Renal pelvis (tissue), 4 donors: ENCODE data around the gene PITPNM3. TPM values are rescaled to one million over a fixed set of nuclear protein-coding genes. Genes with fewer than 3 reads are reported as not detected.

Experiments
- DNase-seq: peaks from one replicate; pipeline ENCODE4 v3.0.0-alpha.2; 2013
- polyA plus RNA-seq, 3 donors: library from polyadenylated mRNA; unstranded; fragments of 120-200 nt; gene quantifications; one replicate each; pipeline ENCODE4 v1.2.1, GENCODE V29; 2013; ENCODE audit not compliant: insufficient read length in 3 of 3

Gene PITPNM3
- polyA plus RNA-seq, 3 donors: 8.2 to 10.0 (median 9.8) TPM

DNA sequence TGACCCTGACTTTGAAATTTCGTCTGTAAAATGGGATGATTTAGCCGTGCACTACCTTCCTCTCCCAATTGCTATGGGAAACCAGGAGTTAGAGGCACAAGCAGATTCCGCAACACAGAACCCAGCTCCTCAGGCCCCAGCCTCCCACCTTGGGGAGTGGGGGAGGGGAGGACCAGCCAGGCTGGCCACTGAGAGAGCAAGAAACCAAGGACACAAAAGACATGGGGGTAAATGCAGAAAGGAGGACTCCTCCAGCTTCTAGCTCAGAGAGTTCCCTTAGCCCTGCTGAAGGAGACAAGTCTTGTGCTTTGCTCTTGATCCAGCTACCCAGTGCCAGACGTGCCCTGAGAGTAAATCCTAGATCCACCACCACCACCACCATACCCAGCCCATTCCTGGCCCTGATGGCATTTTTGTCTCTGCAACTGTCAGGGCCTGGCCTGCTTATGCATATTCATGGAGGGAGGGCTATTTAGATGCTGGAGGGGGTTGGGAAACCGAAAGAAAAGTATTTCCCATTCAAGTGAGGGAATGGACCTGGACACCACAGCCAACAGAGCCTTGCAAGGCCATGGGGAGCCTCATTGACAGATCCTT lies 25.9 kb downstream of the PITPNM3 start:
- no peak for DNase-seq

DNA sequence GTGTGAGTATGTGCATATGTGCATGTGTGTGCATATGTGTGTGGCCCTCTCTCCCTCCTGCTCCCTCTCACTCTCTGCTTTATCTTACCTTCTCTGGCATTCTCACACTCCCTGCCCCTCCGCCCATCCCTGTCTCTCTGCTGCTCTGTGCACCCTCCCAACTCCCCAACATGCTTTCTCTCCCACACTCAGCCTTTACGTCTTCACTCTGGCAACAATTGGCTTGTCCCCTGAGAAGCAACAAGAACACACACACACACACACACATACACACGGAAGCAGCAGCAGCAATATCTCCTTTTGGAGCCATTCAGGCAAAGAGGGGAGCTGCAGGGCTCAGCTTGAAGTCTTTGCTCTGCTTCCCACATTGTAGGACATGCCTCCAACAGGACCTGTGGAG lies 27.8 kb downstream of the PITPNM3 start:
- no peak for DNase-seq

DNA sequence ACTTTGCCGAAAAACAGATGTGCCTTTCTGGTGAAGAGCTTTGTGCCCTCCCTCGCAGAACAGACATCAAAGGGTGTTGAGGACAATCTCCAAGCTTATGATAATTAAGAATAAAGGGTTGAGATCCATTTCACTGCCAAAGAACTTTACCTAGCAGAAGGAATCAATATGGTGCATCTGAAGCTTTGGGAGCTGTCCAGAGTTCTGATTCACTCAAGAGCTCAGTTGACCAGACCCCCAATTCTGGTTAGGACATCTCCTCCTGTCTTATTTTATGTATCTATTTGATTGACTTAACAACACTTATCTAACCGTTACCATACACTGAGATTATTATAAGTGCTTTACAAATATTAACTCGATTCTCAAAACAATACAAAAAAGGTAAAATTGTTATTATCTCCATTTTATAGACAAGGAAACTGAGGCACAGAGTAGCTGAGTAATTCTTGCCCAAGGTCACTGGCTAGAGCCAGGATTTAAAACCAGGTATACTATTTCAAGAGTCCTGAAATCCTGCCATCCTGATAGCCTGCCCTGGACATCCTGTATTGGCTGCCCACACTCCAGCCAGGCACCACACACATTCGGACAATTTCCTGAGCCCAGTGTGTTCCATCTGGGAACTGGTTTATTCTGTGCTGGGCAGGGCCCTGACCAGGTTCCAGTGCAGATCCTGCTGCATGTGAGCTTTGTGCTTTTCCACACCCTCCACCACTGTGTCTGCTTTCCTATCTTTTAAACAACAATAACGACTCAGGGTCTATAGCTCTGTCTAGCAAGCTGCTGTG lies 29.8 kb downstream of the PITPNM3 start:
- peak; percentile 9 for DNase-seq

DNA sequence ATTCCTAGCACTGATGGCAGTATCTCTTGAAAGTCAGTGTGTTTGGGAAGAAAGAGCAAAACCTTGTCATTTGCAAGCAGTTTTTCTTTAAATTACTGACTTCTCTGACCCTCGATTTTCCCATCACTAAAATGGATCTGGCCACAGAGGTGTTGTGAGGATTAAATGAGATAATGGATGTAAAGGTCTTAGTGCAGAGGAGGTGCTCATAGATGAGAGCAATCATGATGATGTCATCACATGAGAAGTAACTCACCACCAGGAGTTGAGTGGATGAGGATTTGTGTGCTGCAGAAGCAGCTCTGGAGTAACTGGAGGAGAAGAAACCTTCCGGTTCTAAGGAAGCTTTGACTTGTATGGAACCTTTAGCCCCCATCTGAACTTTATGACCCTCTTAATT lies 30.6 kb downstream of the PITPNM3 start:
- no peak for DNase-seq

DNA sequence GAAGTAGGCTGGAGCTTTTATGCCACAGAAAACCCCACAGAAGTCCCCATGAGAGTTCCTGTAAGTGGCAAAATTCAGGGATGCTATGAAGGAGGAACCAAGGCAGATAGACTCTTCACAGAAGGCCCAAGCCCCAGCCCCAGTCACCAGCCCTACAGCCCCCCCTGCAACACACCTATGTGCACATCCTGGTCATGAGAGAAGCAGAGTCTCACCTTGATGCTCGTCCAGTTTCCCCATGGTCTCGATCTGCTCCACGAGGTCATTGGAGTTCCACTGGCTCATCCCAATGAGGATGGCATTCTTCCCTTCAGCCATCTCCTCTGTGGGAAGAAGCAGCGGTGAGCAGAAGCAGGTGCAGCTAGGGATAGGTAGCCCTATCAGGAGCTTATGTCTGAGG lies 31.2 kb downstream of the PITPNM3 start:
- no peak for DNase-seq

DNA sequence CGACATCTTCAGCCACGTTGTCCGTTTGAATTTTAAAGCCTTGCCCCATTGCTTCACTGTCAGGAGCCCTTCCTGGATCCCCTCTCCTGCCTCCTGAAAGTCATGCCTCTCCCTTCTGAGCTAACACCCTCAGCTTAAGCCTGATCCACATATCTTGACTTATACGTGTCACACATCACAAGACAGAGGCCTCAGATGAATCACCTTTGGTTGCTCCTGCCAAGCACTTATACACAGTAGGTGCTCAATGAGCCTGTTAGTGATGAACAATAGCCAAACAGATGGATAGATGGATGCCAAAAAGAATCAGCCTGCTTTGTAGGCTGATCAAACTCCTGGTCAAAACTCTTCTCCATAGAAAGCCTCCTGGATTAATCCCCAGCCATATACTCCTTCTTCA lies 31.8 kb downstream of the PITPNM3 start:
- no peak for DNase-seq

DNA sequence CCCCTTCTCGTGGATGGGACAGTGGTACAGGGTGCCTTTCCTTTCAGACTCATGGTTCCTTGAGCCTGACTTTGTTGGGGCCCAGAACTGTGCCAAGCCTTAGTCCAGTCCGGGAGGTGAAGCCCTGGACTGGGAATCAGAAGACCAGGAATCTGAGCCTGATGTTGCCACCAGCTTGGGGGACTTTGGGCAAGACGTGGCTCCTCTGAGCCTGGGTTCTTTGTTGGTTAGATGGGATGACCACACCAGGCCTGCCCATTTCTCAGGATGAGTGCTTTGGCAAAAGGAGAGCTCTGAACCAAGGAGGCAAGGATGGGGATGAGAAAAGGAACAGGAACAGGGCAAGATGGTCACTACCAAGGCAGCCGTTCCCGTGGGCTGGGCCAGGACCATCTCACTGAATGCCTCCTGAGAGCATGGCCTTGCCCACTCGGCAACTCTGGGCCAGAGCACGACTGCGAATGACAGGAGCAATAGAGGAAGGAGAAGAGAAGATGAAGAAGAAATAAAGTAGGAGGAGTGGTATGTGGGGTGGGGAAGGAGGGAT lies 32.5 kb downstream of the PITPNM3 start:
- no peak for DNase-seq

DNA sequence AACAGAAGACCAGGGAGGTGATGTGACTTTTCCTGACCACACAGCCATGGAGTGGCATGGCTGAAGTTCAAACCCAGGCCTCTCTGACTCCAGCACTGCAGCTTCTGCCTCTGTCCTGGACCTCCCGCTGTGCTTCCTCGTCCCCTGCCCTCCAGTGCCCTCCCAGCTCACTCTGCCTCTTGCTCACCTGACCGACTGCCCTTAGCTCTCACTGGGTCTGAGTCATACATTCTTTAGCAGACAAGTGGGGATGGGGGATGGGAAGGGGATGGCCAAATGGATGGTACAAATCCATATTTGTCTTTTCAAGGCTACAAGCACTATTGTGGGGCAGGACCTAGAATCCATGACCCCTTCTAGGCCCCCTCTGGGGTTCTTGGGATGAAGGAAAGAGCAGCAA lies 33.0 kb downstream of the PITPNM3 start:
- no peak for DNase-seq

DNA sequence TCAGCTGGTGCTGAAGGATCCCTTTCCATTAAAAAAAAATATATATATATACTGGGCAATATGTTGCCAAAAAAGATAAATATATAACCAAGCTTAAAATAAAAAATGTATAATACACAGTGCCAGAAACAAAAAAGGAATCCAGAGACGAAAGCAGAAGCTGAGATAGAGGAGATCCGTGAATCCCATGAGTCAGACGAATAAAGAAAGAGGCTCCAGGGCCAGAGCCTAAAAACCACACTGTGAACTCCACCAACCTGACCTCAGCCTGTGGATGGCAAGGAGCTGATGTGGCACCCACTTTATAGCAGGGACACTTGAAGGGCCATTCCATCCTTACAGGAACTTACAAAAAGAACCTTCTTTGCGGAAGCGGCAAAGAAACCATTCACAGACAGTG lies 34.8 kb downstream of the PITPNM3 start:
- no peak for DNase-seq

DNA sequence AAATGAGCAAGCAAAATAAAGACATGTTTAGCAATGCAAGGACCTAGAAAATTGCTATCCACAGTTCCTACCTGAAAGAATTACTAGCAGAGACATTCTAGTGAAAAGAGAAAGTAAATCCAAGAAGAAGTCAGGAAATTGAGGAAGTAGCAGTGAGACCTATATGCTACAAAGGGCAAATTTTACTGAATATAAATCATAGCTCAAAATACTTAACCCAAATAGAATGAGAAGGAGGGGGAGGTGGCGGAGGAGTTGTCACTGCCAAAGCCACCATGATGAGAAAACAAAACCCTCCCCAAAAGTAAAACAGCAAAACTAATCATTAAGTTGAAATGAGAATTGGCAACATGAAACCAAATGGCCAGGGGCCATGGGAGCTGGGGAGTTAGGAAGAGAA lies 39.3 kb downstream of the PITPNM3 start:
- no peak for DNase-seq

DNA sequence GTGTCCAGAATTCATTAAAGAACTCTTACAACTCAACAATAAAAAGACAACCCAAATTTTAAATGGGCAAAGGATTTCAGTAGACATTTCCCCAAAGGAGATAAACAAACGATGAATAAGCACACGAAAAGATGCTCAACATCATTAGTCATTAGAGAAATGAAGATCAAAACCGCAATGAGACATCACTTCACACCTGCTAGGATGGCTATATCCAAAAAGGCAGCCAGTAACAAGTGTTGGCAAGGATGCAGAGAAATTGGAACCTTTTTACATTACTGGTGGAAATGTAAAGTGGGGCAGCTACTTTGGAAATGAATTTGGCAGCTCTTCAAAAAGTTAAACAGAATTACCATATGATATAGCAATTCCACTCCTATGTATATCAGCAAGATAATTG lies 42.0 kb downstream of the PITPNM3 start:
- no peak for DNase-seq

DNA sequence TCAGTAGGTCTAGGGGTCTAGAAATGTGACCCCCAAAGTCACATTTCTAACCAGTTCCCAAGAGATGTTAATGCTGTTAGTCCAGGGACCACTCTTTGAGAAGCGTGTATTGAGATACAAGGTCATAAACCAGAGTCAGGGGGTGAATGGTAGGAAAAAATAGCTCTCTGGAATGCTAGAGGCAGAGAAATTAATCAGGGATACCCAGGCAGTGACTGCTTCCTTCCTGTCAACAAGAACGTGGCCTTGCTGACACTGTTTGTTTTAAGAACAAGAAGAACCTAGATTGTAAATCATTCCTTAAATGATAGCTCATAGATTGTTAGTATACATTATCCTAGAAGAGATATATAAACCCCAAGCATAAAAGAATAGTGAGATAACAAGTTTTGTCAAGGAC lies 43.8 kb downstream of the PITPNM3 start:
- DNase-seq: no peak

DNA sequence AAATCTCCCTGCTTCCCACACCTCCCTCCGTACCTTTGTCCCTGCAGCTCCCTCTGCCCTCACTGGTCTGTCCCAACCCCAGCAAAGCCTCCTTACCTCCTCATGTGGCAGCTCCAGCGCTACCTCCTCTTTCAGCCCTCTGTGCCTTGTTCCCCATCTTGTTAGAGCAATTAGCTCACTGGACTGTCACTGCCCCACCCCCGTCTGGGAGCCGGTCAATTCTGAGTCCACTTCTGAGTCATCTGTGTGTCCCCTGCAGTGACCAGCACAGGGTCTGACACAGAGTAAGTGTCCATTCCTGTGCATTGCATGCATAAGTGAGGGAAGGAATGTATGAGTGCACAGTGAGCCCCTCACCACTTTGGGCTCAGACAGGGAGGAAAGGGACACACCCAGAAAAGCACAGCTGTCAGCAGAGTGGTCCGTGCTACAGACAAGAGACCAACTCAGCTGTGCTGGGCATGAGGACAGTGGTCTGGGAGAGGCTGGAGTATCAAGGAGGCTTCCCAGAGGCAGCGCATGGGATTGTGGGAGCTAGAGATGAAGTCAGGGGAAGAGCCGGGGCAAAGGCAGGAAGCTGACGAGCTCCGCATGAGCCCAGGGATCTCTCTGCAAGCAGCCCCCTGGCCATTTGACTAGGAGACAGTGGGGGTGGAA lies 45.9 kb downstream of the PITPNM3 start:
- DNase-seq: no peak

DNA sequence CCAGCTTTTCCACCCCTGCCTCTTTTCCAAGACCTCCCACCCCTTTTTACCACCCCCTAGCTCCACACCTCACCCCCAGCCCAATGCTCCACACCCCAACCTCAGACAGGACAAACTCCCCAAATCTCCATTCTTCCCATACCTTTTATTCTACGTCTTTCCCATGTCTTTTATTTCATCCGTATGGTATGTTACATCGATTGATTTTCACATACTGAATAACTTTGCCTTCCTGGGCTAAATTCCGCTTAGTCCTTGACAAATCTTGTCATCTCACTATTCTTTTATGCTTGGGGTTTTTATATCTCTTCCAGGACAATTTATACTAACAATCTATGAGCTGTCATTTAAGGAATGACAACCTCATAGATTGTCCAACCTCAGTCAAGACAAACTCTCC lies 46.4 kb downstream of the PITPNM3 start:
- no peak for DNase-seq

DNA sequence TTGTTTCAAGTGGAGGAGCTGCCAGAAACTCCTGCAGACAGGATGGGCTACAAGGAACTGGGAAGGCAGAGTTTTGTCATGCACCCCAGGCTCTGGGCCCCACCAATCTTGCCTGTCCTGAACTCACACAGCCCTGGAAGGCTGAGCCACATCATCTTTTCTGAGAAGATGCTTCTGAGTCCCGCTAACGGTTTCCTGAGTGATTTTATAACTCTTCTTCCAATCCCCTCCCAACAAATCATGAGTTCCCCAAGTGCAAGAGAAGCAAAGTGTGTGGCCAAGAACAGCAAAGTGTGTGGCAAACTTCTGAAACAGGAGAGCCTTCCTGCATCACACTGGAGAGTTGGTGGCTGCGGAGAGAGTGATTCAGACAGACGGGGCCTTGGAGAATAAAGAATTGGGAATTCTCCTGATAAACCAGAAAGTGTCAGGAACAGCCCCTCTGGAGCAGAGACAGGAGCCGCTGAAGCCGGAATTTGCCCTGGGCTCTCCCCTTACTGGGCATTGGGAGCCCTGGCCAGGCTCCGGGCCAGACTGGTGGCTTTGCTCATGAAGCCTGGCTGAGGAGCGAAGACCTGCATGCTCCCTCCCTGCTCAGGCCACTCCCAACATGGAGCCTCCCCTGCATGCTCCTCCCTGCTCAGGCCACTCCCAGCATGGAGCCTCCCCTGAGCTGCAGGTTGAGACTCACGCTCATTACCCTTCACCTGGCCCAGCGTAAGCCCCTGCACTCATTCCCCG lies 47.2 kb downstream of the PITPNM3 start:
- no peak for DNase-seq

DNA sequence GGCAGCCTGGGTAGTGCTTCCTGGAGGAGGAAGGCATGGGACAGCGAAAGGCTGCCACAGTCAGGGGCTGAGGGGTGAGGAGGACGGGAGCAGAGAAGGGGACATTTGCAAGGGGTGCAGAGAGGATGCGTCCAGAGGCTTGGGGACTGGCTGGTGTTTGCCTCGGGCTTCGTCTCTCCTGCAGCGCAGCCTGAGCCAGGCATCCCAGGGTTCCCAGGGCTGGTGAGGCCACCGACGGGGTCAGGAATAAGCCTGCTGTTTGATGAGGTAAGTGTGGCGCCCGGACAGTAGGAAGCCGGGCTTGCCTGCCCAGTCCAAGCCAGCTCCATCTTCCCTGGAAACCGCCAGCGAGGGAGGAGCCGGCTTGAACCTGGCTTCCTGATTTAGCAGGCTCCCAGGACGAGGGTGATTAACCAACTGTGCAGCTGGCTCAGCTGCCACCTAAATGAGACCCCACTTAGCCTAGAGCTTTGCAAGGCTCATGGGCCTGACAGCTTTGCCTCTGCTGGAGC lies 47.8 kb downstream of the PITPNM3 start:
- DNase-seq: no peak

DNA sequence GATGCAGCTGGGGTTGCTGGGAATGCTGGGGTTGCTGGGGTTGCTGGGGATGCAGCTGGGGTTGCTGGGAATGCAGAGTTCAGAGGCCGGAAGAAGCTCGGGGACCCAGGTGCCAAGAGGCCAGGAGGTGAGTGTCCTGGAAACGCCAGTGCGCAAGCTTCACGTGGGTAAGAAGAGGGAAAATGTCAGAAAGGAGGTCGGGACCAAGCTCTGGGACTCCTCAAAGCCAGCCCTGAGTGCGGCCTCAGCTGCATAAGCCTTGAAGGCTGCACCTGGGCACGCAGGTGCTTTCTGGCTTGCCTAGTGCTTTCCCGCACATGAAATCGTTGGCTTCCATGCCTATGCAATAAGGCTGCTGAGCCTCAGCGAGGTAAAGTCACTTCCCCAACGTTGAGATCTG lies 48.3 kb downstream of the PITPNM3 start:
- no peak for DNase-seq

DNA sequence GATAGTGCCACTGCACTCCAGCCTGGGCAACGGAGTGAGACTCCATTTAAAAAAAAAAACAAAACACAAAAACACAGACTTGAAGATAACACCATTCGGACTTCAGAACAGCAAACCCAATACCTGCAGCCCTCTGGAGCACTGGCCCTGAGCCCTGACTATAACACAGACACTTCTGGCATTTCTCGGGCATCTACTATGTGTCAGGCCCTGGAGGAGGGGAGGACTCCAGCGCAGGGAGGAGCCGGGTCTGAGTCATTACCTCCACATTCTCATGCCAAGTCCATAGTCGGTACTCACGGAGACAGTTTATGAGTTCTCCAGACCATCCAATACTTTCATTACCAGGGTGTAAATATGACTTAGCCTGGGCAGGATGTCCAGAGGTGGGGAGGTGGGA lies 48.8 kb downstream of the PITPNM3 start:
- DNase-seq: no peak

DNA sequence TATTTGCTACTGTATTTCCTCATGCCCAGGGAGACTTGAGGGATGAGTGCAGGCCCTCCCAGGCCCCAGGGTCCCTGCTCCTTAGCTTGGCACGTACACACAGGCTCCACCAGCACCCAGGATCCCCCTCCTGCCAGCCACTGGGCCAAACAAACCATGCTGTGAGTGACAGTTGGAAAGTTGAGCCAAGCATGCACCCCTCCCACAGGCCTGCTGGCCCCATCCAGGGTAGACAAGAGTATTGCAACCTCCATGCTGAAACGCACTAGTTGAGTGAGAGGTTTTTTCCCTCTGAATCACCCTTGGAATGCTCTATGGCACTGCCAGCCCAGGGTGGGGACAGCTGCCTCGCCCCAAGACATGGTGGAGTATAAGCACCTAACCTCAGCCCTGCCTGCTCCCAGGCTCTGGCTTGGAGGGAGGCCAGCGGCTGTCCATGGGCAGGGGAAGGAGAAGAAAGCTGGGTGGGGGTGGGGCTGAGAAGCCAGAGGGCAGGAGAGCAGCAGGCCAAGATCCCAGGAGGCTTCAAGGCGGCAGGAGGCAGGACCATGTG lies 49.6 kb downstream of the PITPNM3 start:
- no peak for DNase-seq

DNA sequence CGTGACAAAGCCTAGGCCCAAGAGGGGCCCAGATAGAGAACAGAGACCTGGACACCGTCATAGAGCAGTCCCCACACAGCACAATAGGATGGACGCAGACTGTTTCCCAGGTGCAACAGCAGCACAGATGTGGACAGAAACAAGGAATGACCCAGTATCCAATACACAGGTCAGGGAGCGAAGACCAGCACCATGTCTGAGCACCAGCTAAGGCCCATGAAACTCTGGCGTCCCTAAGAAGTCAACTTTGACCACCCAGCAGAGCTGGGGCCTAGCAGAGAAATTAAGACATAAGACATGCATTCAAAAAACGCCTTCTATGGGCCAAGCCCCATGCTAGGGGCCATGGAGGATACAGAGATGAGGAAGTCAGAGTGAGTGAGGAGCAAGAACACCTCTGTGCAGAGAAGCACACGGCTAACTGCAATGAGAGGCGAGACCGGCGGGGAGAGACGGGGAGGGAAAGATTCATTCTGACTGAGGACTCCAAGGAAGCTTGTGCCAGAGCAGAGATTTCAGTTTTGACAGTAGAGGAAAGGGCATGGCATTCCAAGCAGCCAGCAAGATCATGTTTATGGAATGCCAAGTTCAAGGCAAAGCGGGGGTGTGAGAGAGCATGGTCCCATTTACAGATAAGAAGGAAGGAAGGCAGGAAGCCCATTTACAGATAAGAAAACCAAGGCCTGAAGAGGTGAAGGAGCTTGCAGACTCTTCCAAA lies 50.8 kb downstream of the PITPNM3 start:
- DNase-seq: no peak

DNA sequence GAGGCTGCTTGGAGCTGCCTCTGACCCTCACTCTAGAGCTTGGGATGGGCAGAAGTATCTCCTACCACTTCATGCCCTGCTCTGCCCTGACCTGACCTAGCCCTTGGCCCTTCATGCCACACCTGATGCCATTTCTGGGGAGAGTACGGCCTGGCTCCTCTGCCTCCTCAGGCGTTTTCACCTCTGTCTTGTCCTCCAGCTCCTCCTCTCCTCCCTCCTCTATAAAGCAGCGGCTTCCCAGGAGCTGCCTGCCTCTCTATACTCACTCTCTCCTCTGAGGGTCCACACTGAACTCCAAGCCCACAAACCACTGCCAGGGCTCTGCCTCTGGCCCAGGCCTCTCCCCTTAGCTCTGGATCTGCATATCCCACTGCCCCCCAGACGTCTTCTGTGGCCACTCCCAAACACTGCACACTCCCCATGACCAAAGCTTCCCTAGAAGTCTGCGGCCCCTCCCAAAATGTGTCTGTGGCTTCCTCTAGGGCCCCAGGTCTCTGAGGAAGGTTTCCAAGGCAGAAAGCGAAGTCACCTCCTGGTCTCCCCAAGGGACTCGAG lies 52.6 kb downstream of the PITPNM3 start:
- DNase-seq: no peak
